Hepatocyte (in vitro differentiated cells): ENCODE measurements around the gene FIGNL1.

Experiments
- CTCF ChIP-seq: fragments of 200-600 bp; sonication (generic); IDR thresholded peaks from 2 replicates; pipeline ENCODE4 v1.5.1; 2016; ENCODE audit warnings: antibody characterized with exemption, mild to moderate bottlenecking; ENCODE audit not compliant: poor library complexity
- EZH2phosphoT487 ChIP-seq: fragments of 200-600 bp; sonication (generic); IDR thresholded peaks from one replicate; pipeline ENCODE4 v1.6.1; 2018; ENCODE audit warnings: antibody characterized with exemption, mild to moderate bottlenecking, low read depth, moderate library complexity; ENCODE audit not compliant: unreplicated experiment, severe bottlenecking

DNA sequence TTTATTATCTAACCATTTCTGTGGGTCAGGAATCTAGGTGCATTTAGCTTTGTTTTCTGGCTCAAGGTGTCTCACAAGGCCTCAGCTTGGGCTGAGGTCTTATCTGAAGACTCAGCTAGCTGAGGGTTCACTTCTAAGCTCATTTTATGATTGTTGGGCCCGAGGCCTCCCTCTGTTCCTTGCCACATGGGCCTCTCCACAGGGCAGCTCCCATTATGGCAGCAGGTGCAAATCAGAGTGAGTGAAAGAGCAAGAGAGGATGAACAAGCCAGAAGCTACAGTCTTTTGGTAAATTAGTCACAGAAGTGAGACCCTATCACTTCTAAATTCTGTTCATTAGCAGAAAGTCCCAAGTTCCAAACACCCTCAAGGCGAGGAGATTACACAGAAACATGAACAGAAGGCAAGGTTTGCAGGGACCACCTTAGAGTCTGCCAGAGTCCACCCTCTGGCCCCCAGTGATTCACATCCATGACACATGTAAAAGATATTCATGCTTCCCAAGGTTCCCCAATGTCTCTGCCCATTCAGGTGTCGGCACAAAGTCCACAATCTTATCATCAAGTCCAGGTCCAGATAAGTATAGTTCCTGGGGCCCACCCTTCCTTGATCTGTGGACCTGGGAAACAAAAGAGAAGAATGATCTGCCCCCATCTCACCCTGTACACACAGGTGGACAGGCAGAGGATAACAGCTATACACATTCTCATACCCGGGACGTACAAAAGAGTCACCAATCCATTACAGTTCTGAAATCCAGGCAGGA lies 23.7 kb downstream of the FIGNL1 start:
- no peak for TF ChIP-seq EZH2phosphoT487
- TF ChIP-seq CTCF: no peak
